Measurements from ENCODE around the gene CATSPERZ. TPM values are rescaled to one million over a fixed set of nuclear protein-coding genes. Genes with fewer than 3 reads are reported as not detected.

CATSPERZ gene
- total RNA-seq, 1 experiment from 2014 or later = not detected

DNA sequence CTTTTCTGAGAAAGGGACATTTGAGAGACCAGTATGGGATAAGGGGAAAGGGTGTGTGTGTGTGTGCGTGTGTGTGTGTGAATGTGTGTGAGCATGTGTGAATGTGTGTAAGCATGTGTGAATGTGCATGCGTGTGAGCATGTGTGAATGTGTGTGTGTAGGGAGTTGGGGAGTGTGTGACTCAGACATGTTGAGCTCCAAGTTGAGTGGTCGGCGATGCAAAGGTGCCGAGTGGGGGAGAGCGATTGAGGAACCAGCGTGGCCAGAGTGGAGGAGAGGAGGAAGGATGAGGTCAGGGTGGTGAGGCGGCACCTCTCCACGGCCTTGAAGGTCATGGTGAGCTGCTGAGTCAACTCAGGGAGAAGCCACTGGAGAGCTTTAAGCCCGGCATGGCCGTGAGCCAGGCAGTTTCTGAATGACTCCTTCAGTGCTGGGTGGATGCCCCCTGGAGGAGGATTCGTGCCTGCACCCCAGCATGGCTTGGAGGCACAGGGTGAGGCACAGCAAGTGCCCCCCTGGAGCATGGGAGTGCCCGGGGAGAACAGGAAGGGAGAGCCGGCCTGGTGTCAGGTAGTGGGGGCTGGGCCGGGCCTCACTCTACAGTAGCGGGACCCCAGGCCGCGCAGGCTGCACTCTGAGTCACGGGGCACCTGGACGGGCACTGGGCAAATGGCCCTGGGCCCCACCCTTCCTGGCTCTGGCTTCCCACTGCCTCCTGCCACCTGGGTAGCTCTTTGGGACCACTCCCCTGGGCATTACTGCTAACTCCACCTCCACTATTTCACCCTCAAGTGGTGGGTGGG is 31.6 kb downstream of the CATSPERZ start:
- in situ Hi-C loops (cut with HindIII; ENCODE audit: low sequenced_read_pairs) = no loop called here
- no peak for DNase-seq (ENCODE audit: low spot score)

DNA sequence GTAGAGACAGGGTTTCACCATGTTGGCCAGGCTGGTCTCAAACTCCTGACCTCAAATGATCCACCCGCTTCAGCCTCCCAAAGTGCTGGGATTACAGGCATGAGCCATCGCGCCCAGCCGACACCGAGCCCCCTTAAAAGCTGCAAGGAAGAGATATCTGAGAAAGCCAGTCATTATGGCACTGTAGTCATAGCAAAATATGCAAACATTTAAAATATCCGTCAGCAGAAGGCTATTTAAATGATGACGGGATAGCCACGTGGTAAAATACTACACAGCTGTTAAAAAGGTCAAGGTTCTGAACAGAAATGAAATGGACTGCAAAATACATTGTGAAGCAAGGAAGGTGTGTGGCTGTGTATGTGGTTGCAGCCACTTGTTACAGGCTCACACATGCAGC is 33.4 kb downstream of the CATSPERZ start:
- in situ Hi-C loops (cut with HindIII; ENCODE audit: low sequenced_read_pairs) = no loop called here
- no peak for DNase-seq (ENCODE audit: low spot score)

DNA sequence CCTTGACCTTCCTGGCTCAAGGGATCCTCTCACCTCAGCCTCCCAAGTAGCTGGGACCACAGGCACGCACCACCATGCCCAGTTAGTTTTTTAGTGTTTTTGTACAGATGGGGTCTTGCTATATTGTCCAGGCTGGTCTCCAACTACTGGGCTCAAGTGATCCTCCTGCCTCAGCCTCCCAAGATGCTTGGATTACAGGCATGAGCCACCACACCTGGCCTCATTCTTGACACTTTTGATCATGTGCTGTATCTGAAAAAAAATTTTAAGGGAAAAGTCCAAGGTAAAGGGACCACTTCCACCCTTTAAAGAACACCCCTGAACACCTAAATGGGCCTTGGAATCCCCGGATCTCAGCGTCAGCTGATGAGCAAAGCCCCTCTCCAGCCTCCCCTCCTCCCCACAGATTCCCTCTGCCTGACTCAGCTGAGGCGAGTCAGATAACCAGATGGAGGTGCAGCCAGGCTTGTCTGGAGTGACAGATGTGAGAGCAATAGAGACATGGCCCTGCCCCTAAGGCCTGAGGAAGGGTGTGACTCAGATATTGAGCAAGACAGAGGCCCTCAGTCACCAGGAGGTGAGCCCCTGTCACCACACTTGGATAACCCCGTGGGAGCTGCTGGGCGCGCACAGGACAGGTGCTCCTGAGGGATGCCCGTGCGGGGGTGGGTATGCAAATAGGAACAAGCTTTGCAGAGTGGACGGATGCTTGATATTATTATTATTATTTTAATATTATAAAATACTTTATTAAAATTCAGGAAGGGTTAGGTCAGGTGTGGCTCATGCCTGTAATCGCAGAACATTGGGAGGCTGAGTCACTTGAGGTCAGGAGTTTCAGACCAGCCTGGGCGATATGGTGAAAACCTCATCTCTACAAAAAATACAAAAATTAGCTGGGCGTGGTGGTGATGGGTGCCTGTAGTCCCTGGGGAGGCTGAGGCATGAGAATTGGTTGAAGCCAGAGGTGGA is 34.9 kb downstream of the CATSPERZ start:
- DNase-seq (ENCODE audit: low spot score) = no peak
- in situ Hi-C loops (cut with HindIII; ENCODE audit: low sequenced_read_pairs) = no loop called here

DNA sequence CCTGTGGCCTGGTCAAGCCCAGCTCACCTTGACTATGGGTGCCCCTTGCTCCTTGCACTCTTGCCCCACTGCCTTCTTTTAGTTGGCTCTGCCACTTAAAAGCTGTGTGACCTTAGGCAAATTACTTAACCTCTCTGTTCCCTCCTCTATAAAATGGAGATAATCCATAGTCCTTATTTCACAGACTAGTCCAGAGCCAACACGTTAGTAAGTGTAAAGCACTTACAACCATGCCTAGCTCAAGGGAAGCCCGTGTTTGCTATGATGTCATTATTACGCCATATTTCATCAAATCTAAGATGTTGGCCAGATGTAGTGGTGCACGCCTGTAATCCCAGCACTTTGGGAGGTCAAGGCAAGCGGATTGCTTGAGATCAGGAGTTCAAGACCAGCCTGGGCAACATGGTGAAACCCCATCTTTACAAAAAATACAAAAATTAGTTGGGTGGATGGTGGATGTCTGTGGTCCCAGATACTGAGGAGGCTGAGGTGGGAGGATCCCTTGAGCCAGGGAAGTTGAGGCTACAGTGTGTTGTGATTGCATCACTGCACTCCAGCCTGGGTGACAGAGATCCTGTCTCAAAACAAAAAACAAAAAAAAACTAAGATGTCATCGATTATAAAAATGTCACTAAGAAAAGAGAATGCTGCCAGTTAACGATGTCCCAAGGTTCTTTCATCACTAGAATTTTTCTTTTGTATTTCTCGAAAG is 37.5 kb downstream of the CATSPERZ start:
- no peak for DNase-seq (ENCODE audit: low spot score)
- in situ Hi-C loops (cut with HindIII; ENCODE audit: low sequenced_read_pairs) = no loop called here

DNA sequence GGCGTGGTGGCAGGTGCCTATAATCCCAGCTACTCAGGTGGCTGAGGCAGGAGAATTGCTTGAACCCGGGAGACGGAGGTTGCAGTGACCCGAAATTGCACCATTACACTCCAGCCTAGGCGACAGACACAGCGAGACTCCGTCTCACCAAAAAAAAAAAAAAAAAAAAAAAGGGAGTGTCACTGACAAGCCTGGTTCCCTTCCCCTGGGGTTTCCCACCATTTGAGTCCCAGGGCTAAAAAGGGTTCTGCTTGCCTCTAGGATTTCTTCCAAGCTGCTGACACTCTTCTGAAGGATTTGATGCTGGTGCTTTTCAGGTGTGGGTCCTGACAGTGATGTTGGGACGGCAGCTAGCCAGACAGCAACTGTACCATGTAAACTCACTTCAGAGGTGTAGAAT is 38.6 kb downstream of the CATSPERZ start:
- DNase-seq (ENCODE audit: low spot score) = no peak
- in situ Hi-C loops (cut with HindIII; ENCODE audit: low sequenced_read_pairs) = no loop called here

DNA sequence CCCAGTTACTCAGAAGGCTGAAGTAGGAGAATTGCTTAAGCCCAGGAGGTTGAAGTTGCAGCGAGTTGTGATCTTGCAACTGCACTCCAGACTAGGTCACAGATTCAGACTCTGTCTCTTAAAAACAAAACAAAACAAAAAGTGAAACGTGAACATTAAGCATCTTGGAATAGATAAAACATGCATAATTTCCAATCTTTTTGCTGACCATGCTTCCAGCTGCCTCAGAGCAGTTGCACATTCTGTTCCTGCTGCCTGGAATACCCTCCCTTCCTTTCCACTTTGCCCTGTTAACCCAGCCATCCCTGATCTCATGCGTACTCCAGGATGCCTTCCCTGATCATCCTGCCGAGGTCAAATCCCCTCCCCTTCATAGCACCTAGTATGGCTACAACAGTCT is 39.1 kb downstream of the CATSPERZ start:
- no peak for DNase-seq (ENCODE audit: low spot score)
- in situ Hi-C loops (cut with HindIII; ENCODE audit: low sequenced_read_pairs) = no loop called here

DNA sequence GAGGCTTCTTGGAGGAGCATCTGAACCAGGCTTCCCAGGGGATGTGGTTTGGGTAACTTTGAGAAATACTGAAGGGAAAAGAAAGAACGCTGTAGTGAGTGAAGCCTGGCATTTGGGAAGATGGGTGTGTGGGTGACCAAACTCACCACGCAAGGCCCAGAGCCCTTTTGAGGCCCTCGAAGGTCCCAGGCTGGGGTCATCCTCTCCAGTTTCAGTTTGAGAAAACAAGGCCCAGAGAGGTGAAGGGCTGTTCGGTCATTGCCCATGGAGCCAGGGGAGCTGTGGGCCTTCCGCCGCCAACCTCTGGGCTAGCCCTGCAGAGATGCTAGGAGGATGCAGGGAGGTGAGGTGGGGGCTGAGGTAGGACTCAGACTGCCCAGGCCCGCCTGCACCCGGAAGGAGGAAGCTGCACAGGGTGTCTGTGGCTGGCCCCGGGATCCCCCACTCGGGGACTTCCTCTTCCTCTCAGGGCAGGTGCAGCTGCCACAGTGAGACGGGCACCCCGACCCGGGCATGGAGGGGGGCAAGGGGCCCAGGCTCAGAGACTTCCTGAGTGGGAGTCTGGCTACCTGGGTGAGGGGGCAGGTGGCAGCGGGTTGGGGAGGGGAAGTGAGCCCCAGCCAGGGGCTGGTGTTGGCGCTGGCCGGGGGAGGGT is 39.7 kb downstream of the CATSPERZ start, which contains the start of gene CCDC88B:
Gene CCDC88B, plus strand, starts transcription at position 451 of the 655 bp plus-strand sequence. Its CDS starts 63 bp downstream, at position 514.
- in situ Hi-C loops (cut with HindIII; ENCODE audit: low sequenced_read_pairs) = no loop called here
- DNase-seq (ENCODE audit: low spot score) = no peak

DNA sequence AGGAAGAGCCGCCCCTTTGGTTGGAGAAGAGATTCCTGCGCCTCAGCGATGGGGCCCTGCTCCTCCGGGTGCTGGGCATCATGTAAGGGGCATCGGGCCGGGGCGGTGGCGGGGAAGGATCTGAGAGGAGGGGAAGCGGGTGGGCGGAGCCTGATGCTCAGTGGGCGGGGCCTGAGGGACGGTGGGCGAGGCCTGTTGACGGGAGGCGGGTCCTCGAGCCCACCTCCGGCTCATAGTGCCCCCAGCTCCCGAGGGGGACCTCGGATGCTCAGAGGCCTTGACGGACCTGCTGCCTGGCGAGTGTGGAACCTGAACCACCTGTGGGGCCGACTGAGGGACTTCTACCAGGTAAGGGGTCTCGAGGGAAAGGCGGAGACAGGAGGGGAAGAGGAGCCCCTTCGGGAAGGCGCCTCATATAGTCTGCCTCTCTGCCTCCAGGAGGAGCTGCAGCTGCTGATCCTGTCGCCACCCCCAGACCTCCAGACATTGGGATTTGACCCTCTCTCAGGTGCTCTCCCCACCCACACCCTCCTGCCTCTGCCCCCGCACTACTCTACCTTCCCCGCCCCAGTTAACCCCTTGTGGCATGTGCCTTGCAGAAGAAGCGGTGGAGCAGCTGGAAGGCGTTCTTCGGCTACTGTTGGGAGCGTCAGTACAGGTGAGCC is 40.6 kb downstream of the CATSPERZ start:
- in situ Hi-C loops (cut with HindIII; ENCODE audit: low sequenced_read_pairs) = no loop called here
- no peak for DNase-seq (ENCODE audit: low spot score)

DNA sequence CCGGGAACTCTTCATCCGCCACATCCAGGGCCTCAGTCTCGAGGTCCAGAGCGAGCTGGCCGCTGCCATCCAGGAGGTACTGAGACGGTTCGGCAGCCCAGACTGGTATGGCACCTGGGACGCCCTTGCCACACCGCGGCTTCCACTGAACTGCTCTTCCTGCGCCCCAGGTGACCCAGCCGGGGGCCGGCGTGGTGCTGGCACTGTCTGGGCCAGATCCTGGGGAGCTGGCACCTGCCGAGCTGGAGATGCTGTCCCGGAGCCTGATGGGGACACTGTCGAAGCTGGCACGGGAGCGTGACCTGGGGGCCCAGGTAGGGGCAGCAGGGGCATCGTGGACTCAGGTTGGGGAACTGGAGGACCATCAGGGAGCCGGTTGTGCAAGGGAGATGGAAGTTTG is 41.3 kb downstream of the CATSPERZ start:
- DNase-seq (ENCODE audit: low spot score) = no peak
- in situ Hi-C loops (cut with HindIII; ENCODE audit: low sequenced_read_pairs) = no loop called here

DNA sequence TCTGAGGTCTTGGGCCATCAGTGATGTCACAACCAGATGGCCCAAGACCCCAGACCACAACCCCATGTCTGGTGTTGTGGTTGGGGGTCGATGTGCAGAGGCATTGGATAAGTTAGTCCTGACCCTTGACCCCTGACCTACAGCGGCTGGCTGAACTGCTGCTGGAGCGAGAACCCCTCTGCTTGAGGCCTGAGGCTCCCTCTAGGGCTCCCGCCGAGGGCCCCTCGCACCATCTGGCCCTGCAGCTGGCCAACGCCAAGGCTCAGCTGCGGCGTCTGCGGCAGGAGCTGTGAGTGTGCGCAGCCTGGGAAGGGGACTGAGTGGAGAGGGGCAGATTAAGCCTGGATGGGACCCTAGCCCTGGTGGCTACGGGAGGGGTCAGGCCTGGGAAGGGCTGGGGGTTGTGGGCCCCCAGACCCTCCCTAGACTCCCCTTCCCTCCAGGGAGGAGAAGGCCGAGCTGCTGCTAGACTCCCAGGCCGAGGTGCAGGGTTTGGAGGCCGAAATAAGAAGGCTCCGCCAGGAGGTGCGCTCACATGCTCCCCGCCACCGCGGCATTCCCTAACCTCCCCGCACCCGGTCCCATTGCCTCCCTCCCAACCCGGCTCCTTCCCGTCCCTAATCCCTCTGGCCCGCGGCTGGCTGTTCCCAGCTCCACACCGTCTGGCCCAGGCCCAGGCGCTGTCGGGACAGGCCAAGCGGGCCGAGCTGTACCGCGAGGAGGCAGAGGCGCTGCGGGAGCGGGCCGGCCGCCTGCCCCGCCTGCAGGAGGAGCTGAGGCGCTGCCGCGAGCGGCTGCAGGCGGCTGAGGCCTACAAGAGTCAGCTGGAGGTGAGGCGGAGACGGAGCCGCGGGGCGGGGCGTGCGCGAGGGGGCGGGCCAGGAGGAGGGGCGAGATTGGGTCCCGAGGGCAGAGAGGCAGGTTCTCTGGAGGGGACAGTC is 42.0 kb downstream of the CATSPERZ start:
- DNase-seq (ENCODE audit: low spot score) = peak; percentile 90
- in situ Hi-C loops (cut with HindIII; ENCODE audit: low sequenced_read_pairs) = no loop called here

DNA sequence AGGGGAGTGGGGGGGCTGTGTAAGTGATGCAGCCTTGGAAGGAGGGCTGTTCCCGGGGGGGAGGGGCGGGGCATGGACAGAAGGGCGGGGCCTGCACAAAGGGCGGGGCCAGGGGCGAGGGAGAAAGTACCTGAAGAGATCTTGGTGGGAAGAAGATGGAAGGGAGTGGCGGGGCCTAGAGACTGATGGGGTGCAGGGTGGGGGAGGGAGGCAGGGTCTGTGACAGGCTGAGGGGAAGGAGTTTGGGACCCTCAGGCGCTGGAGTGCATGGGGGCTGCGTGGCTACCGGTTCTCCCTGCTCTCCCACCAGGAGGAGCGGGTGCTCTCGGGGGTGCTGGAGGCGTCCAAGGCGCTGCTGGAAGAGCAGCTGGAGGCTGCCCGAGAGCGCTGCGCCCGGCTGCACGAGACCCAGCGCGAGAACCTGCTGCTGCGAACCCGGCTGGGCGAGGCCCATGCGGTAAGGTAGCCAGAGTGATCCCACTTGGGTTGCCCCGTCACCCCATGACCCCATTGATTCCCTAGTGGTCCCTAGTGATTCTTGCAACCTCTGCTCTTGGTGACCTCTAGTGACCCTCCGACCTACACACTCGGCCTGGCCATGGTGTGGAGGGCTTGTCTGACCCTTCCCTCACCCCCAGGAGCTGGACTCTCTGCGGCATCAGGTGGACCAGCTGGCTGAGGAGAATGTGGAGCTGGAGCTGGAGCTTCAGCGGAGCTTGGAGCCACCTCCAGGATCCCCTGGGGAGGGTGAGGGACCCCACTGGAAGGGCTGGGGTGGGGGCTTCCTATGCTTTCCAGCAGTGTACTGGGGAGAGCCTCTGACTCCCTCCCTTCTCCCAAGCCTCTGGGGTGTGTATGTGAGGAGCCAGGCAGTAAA is 42.9 kb downstream of the CATSPERZ start:
- no peak for DNase-seq (ENCODE audit: low spot score)
- in situ Hi-C loops (cut with HindIII; ENCODE audit: low sequenced_read_pairs) = no loop called here

DNA sequence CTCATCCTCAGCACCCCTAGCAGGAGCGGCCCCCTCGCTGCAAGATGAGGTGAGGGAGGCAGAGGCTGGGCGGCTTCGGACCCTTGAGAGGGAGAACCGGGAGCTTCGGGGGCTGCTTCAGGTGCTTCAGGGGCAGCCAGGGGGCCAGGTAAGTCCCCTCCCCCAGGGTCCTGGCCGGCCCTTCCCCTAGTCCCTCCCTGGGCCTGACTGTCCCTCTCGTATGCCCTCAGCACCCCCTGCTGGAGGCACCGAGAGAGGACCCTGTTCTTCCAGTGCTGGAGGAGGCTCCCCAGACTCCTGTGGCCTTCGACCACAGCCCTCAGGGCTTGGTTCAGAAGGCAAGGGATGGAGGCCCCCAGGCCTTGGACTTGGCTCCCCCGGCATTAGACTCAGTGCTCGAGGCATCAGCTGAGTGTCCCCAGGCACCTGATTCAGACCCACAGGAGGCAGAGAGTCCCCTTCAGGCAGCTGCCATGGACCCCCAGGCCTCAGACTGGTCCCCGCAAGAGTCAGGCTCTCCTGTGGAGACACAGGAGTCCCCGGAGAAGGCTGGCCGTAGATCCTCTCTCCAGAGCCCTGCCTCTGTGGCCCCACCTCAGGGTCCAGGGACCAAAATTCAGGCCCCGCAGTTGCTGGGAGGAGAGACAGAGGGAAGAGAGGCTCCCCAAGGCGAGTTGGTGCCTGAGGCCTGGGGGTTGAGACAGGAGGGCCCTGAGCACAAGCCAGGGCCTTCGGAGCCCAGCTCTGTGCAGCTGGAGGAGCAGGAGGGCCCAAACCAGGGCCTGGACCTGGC is 43.8 kb downstream of the CATSPERZ start:
- peak; percentile 52 for DNase-seq (ENCODE audit: low spot score)
- in situ Hi-C loops (cut with HindIII; ENCODE audit: low sequenced_read_pairs) = no loop called here

DNA sequence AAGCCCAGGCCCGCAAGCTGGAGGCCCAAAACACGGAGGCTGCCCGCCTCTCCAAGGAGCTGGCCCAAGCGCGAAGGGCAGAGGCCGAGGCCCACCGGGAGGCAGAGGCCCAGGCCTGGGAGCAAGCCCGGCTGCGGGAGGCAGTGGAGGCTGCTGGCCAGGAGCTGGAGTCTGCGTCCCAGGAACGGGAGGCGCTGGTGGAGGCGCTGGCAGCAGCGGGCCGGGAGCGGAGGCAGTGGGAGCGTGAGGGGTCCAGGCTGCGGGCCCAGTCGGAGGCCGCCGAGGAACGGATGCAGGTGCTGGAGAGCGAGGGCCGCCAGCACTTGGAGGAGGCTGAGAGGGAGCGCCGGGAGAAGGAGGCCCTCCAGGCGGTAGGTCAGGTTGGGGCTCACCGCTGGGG is 44.6 kb downstream of the CATSPERZ start:
- in situ Hi-C loops (cut with HindIII; ENCODE audit: low sequenced_read_pairs) = no loop called here
- no peak for DNase-seq (ENCODE audit: low spot score)

DNA sequence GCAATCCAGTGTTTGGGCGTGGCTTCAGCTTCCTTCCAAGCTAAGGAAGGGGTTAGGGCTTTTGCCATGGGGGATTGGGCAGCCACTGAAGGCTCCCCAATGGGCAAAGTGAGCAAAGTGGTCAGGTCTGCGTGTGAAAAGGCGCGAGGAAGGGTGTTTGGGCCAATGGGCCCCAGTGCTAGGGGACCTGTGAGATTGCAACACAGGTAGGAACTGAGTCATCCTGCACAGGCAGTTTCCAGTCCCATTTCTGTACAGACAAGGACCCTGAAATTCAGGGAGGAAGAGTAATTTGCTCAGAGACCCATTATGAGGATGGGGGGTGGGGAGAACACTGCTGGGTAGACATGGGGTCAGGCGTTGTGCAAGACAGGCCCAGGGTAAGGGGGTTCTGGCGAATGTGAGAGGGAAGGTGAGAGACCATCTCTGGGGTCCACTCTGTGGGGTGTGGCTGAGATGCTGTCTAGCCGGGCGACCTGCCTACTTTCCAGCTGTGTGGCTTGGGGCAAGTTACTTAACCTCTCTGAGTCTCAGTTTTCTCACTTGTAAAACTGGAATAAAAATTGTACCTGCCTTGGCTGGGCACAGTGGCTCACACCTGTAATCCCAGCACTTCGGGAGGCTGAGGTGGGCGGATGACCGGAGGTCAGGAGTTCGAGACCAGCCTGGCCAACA is 47.2 kb downstream of the CATSPERZ start:
- no peak for DNase-seq (ENCODE audit: low spot score)
- in situ Hi-C loops (cut with HindIII; ENCODE audit: low sequenced_read_pairs) = no loop called here

DNA sequence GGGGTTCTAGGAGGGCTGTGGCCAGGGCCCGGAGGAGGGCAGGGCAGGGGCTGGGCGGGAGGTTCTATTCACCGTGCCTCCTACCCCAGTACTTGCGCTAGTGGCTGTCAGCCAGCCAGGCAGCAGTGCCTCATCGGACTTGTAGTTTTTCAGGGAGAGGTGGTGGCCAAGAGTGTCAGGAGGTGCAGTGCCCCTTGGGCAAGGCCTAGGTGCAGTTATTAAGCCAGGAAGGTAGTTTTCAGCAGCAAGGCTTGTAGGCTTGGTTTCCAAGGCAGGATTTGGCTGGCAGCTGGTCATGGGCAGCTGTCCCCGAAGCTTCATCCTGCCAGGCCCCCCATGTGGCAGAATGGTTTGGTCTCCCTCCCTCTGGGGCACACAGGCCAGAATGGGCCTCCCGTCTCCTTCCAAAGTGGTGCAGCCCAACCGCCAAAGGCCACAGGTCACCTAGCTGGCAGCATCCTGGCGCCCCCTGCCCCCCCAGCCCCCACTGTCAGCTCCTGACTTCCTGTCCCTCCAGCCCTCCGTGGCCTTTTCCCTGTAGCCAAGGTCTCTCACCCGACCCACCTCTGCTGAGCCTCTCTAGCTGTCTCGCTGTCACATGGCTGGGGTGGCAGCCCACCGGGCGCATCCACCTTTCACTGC is 48.3 kb downstream of the CATSPERZ start:
- in situ Hi-C loops (cut with HindIII; ENCODE audit: low sequenced_read_pairs) = no loop called here
- DNase-seq (ENCODE audit: low spot score) = peak; percentile 88

Data from G401 (cell line).